Stomach (tissue), 9 donors: ENCODE measurements around the gene SNRPB2. TPM values are rescaled to one million over a fixed set of nuclear protein-coding genes. Genes with fewer than 3 reads are reported as not detected.

Experiments
- DNase-seq, 2 donors: peaks; one replicate each; pipeline versions ENCODE4 v3.0.0 to v3.0.0-alpha.2; 2013 to 2019
- H3K27ac ChIP-seq, 5 donors: fragments of 200-600 bp in 4 of 5; sonication (generic) in 4 of 5; one replicate each; pipeline ENCODE4 v1.5.1; 2013 to 2019; ENCODE audit warnings: mild to moderate bottlenecking in 1 of 5, moderate library complexity in 1 of 5
- H3K27me3 ChIP-seq, 3 donors: fragments of 200-600 bp; sonication (generic); one replicate each; pipeline ENCODE4 v1.5.1; 2017 to 2019; ENCODE audit warnings: mixed run types in 1 of 3
- H3K36me3 ChIP-seq, 4 donors: fragments of 200-600 bp; sonication (generic); 1 replicate in 3 of 4; 2 replicates in 1 of 4; pipeline ENCODE4 v1.5.1; 2016 to 2019
- H3K4me1 ChIP-seq, 4 donors: fragments of 200-600 bp; sonication (generic); one replicate each; pipeline ENCODE4 v1.5.1; 2016 to 2019
- H3K4me3 ChIP-seq, 4 donors: fragments of 200-600 bp; sonication (generic) in 3 of 4; one replicate each; pipeline ENCODE4 v1.5.1; 2016 to 2019; ENCODE audit warnings: mild to moderate bottlenecking in 1 of 4
- H3K9me3 ChIP-seq, 4 donors: fragments of 200-600 bp; sonication (generic); one replicate each; pipeline ENCODE4 v1.5.1; 2016 to 2019
- CTCF ChIP-seq, 7 experiments: fragments of 450-650 bp in 4 of 7; fragments of 200-600 bp in 3 of 7; sonication (generic) in 3 of 7; IDR thresholded peaks; one replicate each; pipeline ENCODE4 v1.5.1; 2016 to 2019; ENCODE audit warnings: antibody characterized with exemption in 7 of 7, control low read depth in 2 of 7, mild to moderate bottlenecking in 1 of 7
- EP300 ChIP-seq: sonication (generic); formaldehyde crosslinking; IDR thresholded peaks from one replicate; pipeline ENCODE4 v1.6.1; 2017; ENCODE audit warnings: antibody characterized with exemption
- POLR2A ChIP-seq, 4 donors: fragments of 450-650 bp; IDR thresholded peaks; one replicate each; pipeline ENCODE4 v1.6.1; 2016; ENCODE audit warnings: antibody characterized with exemption in 4 of 4, control low read depth in 2 of 4, mild to moderate bottlenecking in 1 of 4, moderate library complexity in 1 of 4
- POLR2AphosphoS5 ChIP-seq, 3 donors: sonication (generic); formaldehyde crosslinking; IDR thresholded peaks; one replicate each; pipeline ENCODE4 v1.6.1; 2016; ENCODE audit warnings: antibody characterized with exemption in 3 of 3
- WGBS, 5 donors: extraction: QIAGEN DNeasy Blood & Tissue Kit in 3 of 5; methylation state at CpG; one replicate each; pipeline versions ENCODE4 v1.1.5 to v1.1.7; 2013 to 2018; 5-methylcytosine and 5-hydroxymethylcytosine counted together
- intact Hi-C: fragments of 100-400 bp; cut with DNase I; formaldehyde crosslinking; loops from one replicate; pipeline ENCODE4 v1.15.1; 2023; ENCODE audit warnings: low total_unique reads
- polyA plus RNA-seq, 3 donors: library from polyadenylated mRNA; stranded (reverse); fragments of 200-250 nt; gene quantifications; one replicate each; pipeline ENCODE4 v1.2.3, GENCODE V29; 2013
- total RNA-seq, 5 donors: library from RNA; depleted of rRNA; stranded (reverse); fragments of >200 nt; gene quantifications; one replicate each; pipeline versions ENCODE4 v1.1.0 to v1.2.3, GENCODE V29; 2014 to 2016
- donor health status: healthy with polysubstance abuse.
- donor health status: Bipolar disorder and iron deficiency.
- donor health status: healthy.

SNRPB2 gene
- total and polyA plus RNA-seq, 8 donors: 2.6 to 67.4 (median 44.4) TPM; not detected in 1

GRCh38 chr20:16714751-16715150 lies 15.1 kb upstream of the SNRPB2 start:
- no peaks in the 10 kb centered on the region for H3K9me3 ChIP-seq
- TF ChIP-seq CTCF (IDR thresholded peaks at IDR 0.05) (no peak), POLR2A (IDR thresholded peaks at IDR 0.05) (no peak), POLR2AphosphoS5 (IDR thresholded peaks at IDR 0.05) (no peak), EP300 (no peak)
- 66 to 74% (median 69%) methylated on average over 4 of the region's 4 CpGs for WGBS, 5 donors
- no peak for DNase-seq
- no peaks in the 10 kb centered on the region for H3K4me1 ChIP-seq
- intact Hi-C loops: no loop called here
- H3K27me3 ChIP-seq: peaks cover 0 to 8% (median 3%) of the 10 kb centered on the region in 3 donors
- no peak overlapping the region for H3K4me3 ChIP-seq
- H3K27ac ChIP-seq: no peak overlapping the region
- H3K36me3 ChIP-seq: no peaks in the 10 kb centered on the region

DNA sequence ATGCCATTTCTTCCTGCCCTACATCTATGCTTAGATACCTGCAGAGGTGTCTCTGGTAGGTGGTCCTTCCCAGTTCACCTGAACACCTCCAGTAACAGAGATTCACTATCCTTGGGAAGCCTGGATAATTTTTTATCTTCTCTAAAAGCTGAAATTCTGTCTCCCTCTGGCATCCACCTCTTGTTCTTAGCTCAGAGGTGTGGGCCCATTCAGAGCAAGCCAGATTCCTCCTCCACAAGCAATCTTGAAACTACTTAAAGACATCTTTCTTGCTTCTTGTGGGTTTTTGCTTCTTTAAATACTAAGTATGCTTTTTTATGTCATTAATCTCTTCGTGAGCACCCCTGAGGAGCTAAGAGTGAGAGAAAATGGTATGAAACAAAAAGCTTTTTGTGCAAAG lies 10.4 kb upstream of the SNRPB2 start:
- 70 to 84% (median 78%) methylated on average over 1 of the region's 1 CpG for WGBS, 5 donors
- H3K4me1 ChIP-seq: no peaks in the 10 kb centered on the region
- H3K4me3 ChIP-seq: no peak overlapping the region
- no peak for TF ChIP-seq EP300
- TF ChIP-seq POLR2AphosphoS5 (IDR thresholded peaks at IDR 0.05): no peak
- TF ChIP-seq POLR2A (IDR thresholded peaks at IDR 0.05): no peak
- no peak for TF ChIP-seq CTCF (IDR thresholded peaks at IDR 0.05)
- no peak overlapping the region for H3K27ac ChIP-seq
- intact Hi-C loops: no loop called here
- H3K9me3 ChIP-seq: peaks cover 0 to under 1% (median 0%) of the 10 kb centered on the region in 4 donors
- no peaks in the 10 kb centered on the region for H3K36me3 ChIP-seq
- no peak for DNase-seq
- peaks cover 0 to 31% (median 3%) of the 10 kb centered on the region in 3 donors for H3K27me3 ChIP-seq

DNA sequence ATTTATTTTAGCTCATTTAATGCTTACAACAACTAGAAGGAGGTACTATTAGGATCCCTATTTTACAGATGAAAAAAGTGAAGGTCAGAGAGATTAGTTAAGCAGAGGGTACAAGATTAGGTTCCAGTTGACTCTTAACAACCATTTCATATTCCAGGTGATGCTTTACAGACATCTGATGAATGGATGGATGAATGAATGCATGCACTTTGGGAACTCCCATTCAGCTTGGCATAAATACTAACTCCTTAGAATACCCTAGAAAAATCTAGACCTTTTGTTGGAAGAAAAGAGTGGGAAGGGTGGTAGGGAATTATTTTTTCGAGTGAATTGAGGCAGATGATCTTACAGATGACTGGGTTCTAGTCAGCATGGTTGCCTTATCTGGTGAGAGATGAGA lies 746 bp upstream of the SNRPB2 start:
- TF ChIP-seq POLR2A (IDR thresholded peaks at IDR 0.05) (no peak), CTCF (IDR thresholded peaks at IDR 0.05) (no peak), POLR2AphosphoS5 (IDR thresholded peaks at IDR 0.05) (no peak), EP300 (no peak)
- H3K4me1 ChIP-seq: peaks cover 12 to 38% (median 27%) of the 10 kb centered on the region in 4 donors
- peak overlapping the region; percentile 86 to 98 (median 96) for H3K4me3 ChIP-seq
- peak overlapping the region in 2 of 5 donors; percentile 86 for H3K27ac ChIP-seq
- peaks cover 0 to 8% (median 4%) of the 10 kb centered on the region in 4 donors for H3K9me3 ChIP-seq
- WGBS, 5 donors: 94 to 100% (median 100%) methylated on average over 1 of the region's 1 CpG
- peaks cover 0 to 41% (median 8%) of the 10 kb centered on the region in 3 donors for H3K27me3 ChIP-seq
- intact Hi-C loops: no loop called here
- no peak for DNase-seq
- H3K36me3 ChIP-seq: peaks cover 10 to 24% (median 23%) of the 10 kb centered on the region in 4 donors

DNA sequence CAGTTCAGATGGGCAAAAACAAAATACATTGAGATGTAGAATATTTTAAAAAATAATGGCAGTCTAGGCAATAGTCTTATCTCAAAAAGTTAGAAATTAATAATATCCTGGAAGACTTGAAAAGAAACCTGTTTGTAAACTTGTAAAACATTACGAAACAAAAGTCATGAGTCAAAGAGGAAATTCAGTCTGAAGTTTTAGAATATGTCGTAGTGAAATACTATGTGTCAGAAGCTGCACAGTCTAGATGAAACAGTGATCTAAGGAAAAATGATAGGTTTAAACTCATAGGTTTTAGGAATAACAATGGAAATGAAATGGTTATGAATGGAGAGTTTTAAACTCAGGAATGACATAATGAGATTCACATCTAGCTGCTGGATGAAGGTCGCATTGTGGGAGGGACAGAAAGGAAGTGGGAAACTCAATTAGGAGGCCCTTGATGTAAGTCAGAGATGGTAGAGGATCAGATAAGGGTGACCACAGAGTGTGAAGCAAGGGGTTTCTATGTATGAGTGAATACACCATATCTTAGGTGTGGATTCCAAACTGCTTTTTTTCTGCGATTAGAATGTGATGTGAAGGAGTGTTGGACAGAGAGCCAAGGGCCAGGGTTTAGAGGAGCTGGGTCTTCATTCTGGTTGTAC lies 2.8 kb downstream of the SNRPB2 start:
- intact Hi-C loops: no loop called here
- whole genome bisulfite sequencing, 5 donors: 79 to 90% (median 85%) methylated on average over 4 of the region's 4 CpGs
- TF ChIP-seq POLR2AphosphoS5 (IDR thresholded peaks at IDR 0.05): no peak
- no peak for TF ChIP-seq POLR2A (IDR thresholded peaks at IDR 0.05)
- TF ChIP-seq CTCF (IDR thresholded peaks at IDR 0.05): no peak
- TF ChIP-seq EP300: no peak
- Histone ChIP-seq H3K4me3 (no peak overlapping the region), H3K4me1 (peaks cover 12 to 51% (median 32%) of the 10 kb centered on the region in 4 donors), H3K27me3 (peaks cover 0 to 9% (median 0%) of the 10 kb centered on the region in 3 donors), H3K27ac (no peak overlapping the region), H3K9me3 (no peaks in the 10 kb centered on the region), H3K36me3 (peaks cover 21 to 59% (median 57%) of the 10 kb centered on the region in 4 donors)
- no peak for DNase-seq
